OCI-LY7 (cell line): ENCODE results near the gene PHETA1.

Experiments
- CTCF ChIP-seq: fragments of 200-600 bp; sonication (generic); conservative IDR thresholded peaks from 2 replicates; pipeline ENCODE4 v1.5.1; 2014; ENCODE audit warnings: mild to moderate bottlenecking, antibody characterized with exemption, low read length, moderate library complexity, mixed read lengths
- EZH2phosphoT487 ChIP-seq: fragments of 200-600 bp; sonication (generic); IDR thresholded peaks from 2 replicates; pipeline ENCODE4 v1.6.1; 2018; ENCODE audit warnings: low read depth, borderline replicate concordance, mild to moderate bottlenecking, mixed run types, antibody characterized with exemption, low read length, moderate library complexity, mixed read lengths

- no peak for TF ChIP-seq CTCF
- no peak for TF ChIP-seq EZH2phosphoT487
Measured at GRCh38 chr12:111410431-111411184, 41.7 kb upstream of the PHETA1 start.
